GM12801 (cell line): ENCODE measurements around the gene CABP7.

Source experiments
- TF ChIP-seq, protein P1 (sequence below): IDR thresholded peaks from one replicate; pipeline ENCODE4 v1.5.1; 2011; ENCODE audit warnings: control low read depth; ENCODE audit not compliant: insufficient read length; ENCODE audit errors: extremely low read depth

CABP7 gene

DNA sequence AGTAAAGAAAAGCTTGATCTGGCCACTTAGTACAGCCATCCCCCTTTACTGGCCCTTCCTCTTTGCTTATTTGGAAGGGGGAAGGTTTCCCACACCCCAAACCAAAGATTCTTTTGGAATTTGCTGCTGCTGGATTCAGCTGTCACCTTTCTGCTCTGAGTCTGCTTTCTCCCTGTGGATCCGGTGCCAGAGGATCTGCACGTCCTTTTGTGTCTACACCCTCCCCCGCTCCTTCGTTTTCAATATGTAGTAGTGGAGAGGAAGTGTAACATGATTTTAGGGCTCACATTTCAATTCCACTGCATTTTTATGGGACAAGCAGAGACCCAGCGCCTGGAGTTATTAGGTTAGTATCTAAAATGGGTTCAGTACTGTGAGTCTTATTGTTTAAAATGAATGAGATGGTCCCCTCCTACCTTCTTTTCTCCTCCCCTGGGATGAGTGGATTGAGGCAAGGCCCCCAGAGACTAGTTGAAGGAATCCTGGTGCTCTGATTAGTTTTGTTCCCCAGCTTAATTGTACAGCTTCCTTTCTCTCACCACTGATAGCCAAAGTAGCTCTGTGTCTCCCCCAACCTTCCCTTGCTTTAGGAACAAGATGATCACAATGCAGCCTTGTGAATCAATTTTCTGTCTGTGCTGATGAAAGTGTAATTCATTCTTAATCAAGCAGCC is 30.5 kb upstream of the CABP7 start:
- TF ChIP-seq, protein P1, sequence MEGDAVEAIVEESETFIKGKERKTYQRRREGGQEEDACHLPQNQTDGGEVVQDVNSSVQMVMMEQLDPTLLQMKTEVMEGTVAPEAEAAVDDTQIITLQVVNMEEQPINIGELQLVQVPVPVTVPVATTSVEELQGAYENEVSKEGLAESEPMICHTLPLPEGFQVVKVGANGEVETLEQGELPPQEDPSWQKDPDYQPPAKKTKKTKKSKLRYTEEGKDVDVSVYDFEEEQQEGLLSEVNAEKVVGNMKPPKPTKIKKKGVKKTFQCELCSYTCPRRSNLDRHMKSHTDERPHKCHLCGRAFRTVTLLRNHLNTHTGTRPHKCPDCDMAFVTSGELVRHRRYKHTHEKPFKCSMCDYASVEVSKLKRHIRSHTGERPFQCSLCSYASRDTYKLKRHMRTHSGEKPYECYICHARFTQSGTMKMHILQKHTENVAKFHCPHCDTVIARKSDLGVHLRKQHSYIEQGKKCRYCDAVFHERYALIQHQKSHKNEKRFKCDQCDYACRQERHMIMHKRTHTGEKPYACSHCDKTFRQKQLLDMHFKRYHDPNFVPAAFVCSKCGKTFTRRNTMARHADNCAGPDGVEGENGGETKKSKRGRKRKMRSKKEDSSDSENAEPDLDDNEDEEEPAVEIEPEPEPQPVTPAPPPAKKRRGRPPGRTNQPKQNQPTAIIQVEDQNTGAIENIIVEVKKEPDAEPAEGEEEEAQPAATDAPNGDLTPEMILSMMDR = no peak

DNA sequence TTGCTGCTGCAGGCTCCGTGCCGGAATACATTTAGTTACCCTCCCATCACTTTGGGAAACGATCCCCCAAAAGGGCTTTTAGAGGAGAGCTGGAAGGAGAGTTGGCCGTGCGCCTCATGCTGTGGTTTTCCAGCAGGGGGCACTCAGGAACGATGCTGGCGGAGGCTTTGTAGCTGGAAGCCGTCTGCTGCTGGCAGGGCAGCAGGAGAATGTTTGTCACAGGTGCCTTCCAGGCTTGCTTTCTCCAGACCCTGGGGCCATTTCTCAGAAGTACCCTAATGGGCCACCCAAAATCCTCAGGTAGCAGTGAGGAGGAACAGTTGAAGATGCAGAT is 30.0 kb upstream of the CABP7 start:
- TF ChIP-seq, protein P1 = no peak

DNA sequence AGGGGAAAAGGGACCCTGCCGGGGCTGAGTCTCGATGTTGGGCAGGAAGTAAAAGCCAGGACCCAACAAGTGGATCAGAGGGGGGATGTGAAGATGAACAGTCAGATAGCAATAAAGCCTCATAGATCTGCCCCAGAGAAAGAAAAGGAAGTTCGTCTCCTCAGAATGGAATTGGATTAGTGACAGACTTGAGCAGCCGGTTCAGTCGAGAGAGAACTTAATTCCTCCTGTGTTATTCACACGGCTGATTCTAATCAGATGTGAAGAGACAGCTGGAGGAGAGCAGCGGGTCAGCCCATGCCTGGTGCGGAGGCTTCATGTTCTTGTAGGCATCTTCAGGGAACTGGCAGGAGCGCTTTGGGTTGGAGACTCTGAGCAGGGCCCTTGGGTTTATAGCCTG is 29.3 kb upstream of the CABP7 start:
- TF ChIP-seq, protein P1 = no peak

DNA sequence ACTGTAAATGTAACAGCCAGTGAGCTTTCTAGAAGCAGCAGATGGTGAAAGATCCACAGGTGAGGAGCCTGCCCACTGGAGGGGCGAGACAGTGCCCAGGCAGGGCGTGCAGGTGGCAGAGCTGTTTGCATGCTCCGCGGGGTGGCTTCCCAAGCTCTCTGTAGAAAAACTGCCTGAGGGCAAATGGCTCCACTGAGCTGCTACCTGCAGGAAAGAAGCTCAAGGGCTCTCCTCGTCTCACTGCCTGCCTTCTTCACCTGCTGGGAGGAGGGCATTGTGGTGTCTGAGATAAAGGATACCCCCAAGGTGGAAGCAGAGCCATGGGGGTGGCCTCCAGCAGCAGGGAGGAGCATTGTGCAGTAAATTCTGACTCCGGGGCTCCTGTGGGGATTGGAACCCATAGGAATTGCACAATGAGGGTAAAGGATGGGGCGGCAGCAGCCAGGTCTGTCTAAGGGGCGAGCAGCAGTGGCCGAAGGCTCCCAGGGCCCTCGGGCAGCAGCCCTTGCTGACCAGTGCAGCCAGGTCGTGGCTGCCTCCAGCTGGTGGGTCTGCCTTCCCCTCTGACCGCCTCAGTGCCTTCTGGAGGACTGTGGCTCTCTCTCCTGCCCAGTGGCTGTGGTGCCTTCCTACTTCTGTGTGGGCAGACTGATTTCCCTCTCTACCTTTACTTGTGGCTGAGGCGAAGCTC is 28.0 kb upstream of the CABP7 start:
- TF ChIP-seq, protein P1 = no peak

DNA sequence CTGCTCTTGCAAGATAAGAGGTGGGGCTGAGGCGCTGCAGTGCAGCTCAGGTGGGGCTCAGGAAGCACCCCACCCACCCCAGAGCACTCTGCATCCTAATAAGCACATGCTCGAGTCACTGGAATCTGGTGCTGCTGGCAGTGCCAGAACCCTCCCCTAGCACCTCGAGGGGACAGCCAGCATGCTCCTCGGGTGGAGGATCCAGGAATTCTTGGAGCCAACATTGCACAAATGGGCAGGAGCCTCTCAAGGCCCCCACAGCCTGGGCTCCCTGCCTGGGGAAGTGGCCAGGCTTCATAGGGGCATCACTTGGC is 27.5 kb upstream of the CABP7 start:
- TF ChIP-seq, protein P1 = no peak

DNA sequence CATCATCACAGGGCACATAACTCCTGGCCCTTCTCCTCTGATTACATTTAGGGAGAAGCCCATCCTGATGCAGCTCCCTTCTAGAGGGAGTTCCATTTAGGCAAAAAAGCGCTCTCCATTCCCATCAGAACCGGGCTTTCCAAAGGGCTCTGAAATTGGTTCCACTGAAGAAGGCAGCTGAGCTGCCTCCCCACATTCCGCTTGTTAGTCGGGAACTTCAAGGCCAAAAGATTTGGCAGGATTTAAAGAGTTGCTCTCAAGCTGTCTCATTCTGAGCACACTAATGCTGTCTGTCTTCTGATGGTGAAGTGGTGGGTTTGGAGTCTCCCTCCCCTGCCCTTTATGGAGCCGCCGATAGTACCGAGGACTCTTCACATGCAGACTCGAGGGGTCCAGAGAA is 26.6 kb upstream of the CABP7 start:
- TF ChIP-seq, protein P1 = no peak

DNA sequence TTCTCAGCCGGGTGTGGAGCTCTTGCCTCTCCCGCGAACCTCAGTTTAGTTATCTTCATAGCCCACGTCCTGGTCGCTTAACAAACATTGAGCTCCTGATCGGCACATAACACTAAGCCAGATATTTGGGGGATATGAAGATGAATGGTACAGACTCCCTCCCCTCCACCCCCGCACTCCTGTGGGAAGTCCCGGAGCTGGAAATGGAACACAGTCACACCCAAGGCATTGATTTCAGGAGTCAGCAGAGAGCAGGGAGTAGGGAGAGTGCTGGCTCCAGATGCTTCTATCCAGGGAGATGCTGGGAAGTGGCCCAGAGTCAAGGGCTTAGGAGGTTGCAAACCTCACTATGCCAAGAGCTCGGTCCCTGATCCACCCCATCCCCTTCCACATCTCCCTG is 26.1 kb upstream of the CABP7 start:
- TF ChIP-seq, protein P1 = no peak
